ENCODE results near the gene PCID2.

Gene PCID2

DNA sequence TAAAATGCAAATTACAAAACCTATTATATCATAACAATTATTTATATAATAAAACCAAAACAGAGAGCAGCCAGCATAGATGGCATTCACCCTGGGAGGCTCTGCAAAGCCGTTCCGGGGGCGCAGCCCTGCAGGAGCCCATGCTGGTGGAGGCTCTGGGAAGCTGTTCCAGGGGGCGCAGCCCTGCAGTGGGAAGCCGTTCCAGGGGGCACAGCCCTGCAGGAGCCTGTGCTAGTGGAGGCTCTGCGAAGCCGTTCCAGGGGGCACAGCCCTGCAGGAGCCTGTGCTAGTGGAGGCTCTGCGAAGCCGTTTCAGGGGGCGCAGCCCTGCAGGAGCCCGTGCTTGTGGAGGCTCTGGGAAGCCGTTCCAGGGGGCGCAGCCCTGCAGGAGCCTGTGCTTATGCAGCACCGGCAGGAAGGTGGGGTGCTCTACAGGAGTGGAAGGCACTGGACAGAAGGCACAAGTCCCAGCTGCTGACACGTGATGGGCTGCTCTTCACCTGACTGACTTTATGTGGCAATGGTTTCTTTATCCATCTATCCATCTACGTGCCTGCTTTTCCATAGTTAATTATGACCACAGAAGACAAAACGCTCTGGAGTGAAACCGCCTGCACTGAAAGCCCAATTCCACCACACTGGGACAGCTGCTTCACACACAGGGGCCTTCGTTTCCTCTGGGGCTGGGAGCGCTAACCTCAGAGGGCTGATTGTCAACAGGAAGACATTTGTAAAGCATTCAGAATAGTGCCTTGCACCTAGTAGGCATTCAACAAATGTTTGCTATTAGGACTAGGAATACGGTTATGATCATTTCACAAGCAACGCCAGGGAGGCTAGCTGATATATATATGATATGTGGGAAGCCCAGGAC lies 23.7 kb downstream of the PCID2 start:
- DNase-seq, result no peak
- peak overlapping the region; percentile 21 for H3K4me2 ChIP-seq (ENCODE audit: low read length, poor library complexity, severe bottlenecking)
- no peak overlapping the region for H3K9ac ChIP-seq (ENCODE audit: low read length)
- peaks cover 34% of the 10 kb centered on the region for H3K4me1 ChIP-seq (ENCODE audit: control insufficient read depth, insufficient read depth, low read depth, low read length)
- H4K8ac ChIP-seq (ENCODE audit: low read length), result no peak overlapping the region
- H2BK15ac ChIP-seq (ENCODE audit: low read depth, poor library complexity, severe bottlenecking), result no peak overlapping the region
- no peak overlapping the region for H2AFZ ChIP-seq (ENCODE audit: low read depth, low read length)
- no peaks in the 10 kb centered on the region for H3K27me3 ChIP-seq (ENCODE audit: control insufficient read depth in 1 of 2, insufficient read depth in 1 of 2, low read length in 2 of 2)
- H4K91ac ChIP-seq (ENCODE audit: low read length), result no peak overlapping the region
- H2BK120ac ChIP-seq (ENCODE audit: low read depth, low read length), result no peak overlapping the region
- 88% methylated on average over 22 of the region's 22 CpGs for WGBS
- H3K27ac ChIP-seq (ENCODE audit: low read length, poor library complexity, severe bottlenecking), result no peak overlapping the region
- peaks cover 16 to 69% of the 10 kb centered on the region in 2 experiments for H3K36me3 ChIP-seq (ENCODE audit: control insufficient read depth in 1 of 2, insufficient read depth in 2 of 2, low read depth in 1 of 2, low read length in 2 of 2)
- H2BK12ac ChIP-seq (ENCODE audit: low read length in 2 of 2), result peak overlapping the region in 1 of 2 experiments; percentile 57
- H3K4ac ChIP-seq (ENCODE audit: low read depth in 1 of 2, low read length in 2 of 2), result no peak overlapping the region
- peaks cover 12% of the 10 kb centered on the region for H3K79me1 ChIP-seq (replicated peaks; ENCODE audit: low read length, poor library complexity, severe bottlenecking)
- H3K23ac ChIP-seq (ENCODE audit: low read length in 2 of 2), result no peak overlapping the region
- H2AK5ac ChIP-seq (ENCODE audit: low read length, severe bottlenecking), result no peak overlapping the region
- H3K18ac ChIP-seq (ENCODE audit: low read depth in 1 of 2, low read length in 2 of 2), result peak overlapping the region in 1 of 2 experiments; percentile 61
- H3K9me3 ChIP-seq (ENCODE audit: control insufficient read depth, low read length), result no peaks in the 10 kb centered on the region
- H2BK5ac ChIP-seq (ENCODE audit: low read depth, low read length, poor library complexity, severe bottlenecking), result no peak overlapping the region
- H3K14ac ChIP-seq (ENCODE audit: low read length in 2 of 2), result no peak overlapping the region
- H3K4me3 ChIP-seq (ENCODE audit: insufficient read depth in 1 of 2, low read depth in 1 of 2, low read length in 2 of 2), result no peak overlapping the region

DNA sequence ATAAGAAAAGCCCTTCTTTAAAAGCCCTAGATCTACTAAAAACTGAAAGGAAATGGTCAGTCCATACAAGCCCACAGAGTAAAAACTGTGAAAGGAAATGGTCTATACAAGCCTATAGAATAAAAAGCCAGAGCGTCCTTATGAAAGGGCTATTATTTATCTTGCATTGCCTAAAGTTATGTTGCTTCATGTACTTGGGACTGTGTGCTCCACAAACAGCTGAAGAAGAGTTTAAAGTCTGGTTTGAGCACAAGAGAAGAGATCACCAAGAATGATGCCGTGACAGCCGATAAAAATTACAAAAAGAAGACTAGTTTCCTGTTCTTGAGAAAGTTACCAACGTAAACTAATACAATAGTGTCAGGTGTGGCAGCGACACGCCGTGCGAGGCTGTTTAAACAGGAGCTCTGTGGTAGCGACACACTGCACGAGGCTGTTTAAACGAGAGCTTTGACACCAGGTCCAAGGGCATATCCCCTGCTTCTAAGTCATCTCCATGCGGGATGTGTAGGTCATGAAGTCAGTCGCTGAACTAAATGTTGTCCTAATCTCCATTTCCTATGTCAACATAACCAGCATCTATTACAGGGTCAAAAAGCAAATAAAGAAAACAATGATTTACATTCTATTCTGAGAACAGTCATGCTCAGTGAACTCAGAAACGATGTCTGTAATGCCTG lies 24.9 kb downstream of the PCID2 start:
- DNase-seq, result peak; percentile 33
- Histone ChIP-seq H2AFZ (ENCODE audit: low read depth, low read length) (no peak overlapping the region), H3K79me1 (replicated peaks; ENCODE audit: low read length, poor library complexity, severe bottlenecking) (peaks cover 10% of the 10 kb centered on the region), H3K4me1 (ENCODE audit: control insufficient read depth, insufficient read depth, low read depth, low read length) (peaks cover 42% of the 10 kb centered on the region), H3K23ac (ENCODE audit: low read length in 2 of 2) (no peak overlapping the region), H3K4me3 (ENCODE audit: insufficient read depth in 1 of 2, low read depth in 1 of 2, low read length in 2 of 2) (no peak overlapping the region), H2BK12ac (ENCODE audit: low read length in 2 of 2) (peak overlapping the region in 1 of 2 experiments; percentile 25), H3K36me3 (ENCODE audit: control insufficient read depth in 1 of 2, insufficient read depth in 2 of 2, low read depth in 1 of 2, low read length in 2 of 2) (peaks cover 18 to 74% of the 10 kb centered on the region in 2 experiments), H3K9ac (ENCODE audit: low read length) (no peak overlapping the region), H3K4me2 (ENCODE audit: low read length, poor library complexity, severe bottlenecking) (no peak overlapping the region), H3K14ac (ENCODE audit: low read length in 2 of 2) (no peak overlapping the region), H4K8ac (ENCODE audit: low read length) (no peak overlapping the region), H3K9me3 (ENCODE audit: control insufficient read depth, low read length) (no peaks in the 10 kb centered on the region), H2BK120ac (ENCODE audit: low read depth, low read length) (no peak overlapping the region), H3K27ac (ENCODE audit: low read length, poor library complexity, severe bottlenecking) (no peak overlapping the region), H2BK5ac (ENCODE audit: low read depth, low read length, poor library complexity, severe bottlenecking) (no peak overlapping the region), H3K27me3 (ENCODE audit: control insufficient read depth in 1 of 2, insufficient read depth in 1 of 2, low read length in 2 of 2) (no peaks in the 10 kb centered on the region), H3K4ac (ENCODE audit: low read depth in 1 of 2, low read length in 2 of 2) (no peak overlapping the region), H3K18ac (ENCODE audit: low read depth in 1 of 2, low read length in 2 of 2) (no peak overlapping the region), H2AK5ac (ENCODE audit: low read length, severe bottlenecking) (no peak overlapping the region), H4K91ac (ENCODE audit: low read length) (no peak overlapping the region), H2BK15ac (ENCODE audit: low read depth, poor library complexity, severe bottlenecking) (no peak overlapping the region)
- 91% methylated on average over 14 of the region's 14 CpGs for WGBS

DNA sequence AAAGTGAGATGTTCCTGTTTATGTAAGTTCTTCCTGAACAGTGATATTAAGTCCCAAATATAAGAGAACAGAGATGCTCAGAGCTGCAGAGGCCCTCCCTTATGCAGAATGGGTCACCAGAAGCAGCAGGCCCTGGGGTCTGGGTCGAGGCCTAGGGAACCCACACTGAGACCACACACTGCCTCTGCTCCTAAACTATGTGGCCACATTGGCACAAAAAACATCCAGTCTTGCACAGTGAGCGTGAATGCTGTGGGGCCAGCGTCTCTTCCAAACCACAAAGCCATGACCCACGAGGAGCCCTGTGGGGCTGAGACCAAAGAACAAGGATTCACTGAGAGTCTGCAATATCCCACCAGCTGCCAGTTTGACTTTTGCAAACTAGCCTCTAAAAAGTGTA lies 26.4 kb downstream of the PCID2 start:
- Histone ChIP-seq H3K4me2 (ENCODE audit: low read length, poor library complexity, severe bottlenecking) (no peak overlapping the region), H4K8ac (ENCODE audit: low read length) (no peak overlapping the region), H2BK5ac (ENCODE audit: low read depth, low read length, poor library complexity, severe bottlenecking) (no peak overlapping the region), H2AK5ac (ENCODE audit: low read length, severe bottlenecking) (no peak overlapping the region), H2BK12ac (ENCODE audit: low read length in 2 of 2) (no peak overlapping the region), H3K18ac (ENCODE audit: low read depth in 1 of 2, low read length in 2 of 2) (peak overlapping the region in 1 of 2 experiments; percentile 0), H2BK120ac (ENCODE audit: low read depth, low read length) (no peak overlapping the region), H3K79me1 (replicated peaks; ENCODE audit: low read length, poor library complexity, severe bottlenecking) (peaks cover 10% of the 10 kb centered on the region), H3K9ac (ENCODE audit: low read length) (no peak overlapping the region), H3K4me1 (ENCODE audit: control insufficient read depth, insufficient read depth, low read depth, low read length) (peaks cover 36% of the 10 kb centered on the region), H3K23ac (ENCODE audit: low read length in 2 of 2) (no peak overlapping the region), H2AFZ (ENCODE audit: low read depth, low read length) (no peak overlapping the region), H3K14ac (ENCODE audit: low read length in 2 of 2) (no peak overlapping the region), H3K4me3 (ENCODE audit: insufficient read depth in 1 of 2, low read depth in 1 of 2, low read length in 2 of 2) (no peak overlapping the region), H3K27ac (ENCODE audit: low read length, poor library complexity, severe bottlenecking) (peak overlapping the region; percentile 36), H3K27me3 (ENCODE audit: control insufficient read depth in 1 of 2, insufficient read depth in 1 of 2, low read length in 2 of 2) (no peaks in the 10 kb centered on the region), H3K36me3 (ENCODE audit: control insufficient read depth in 1 of 2, insufficient read depth in 2 of 2, low read depth in 1 of 2, low read length in 2 of 2) (peaks cover 14 to 80% of the 10 kb centered on the region in 2 experiments), H3K4ac (ENCODE audit: low read depth in 1 of 2, low read length in 2 of 2) (no peak overlapping the region), H4K91ac (ENCODE audit: low read length) (no peak overlapping the region), H3K9me3 (ENCODE audit: control insufficient read depth, low read length) (no peaks in the 10 kb centered on the region), H2BK15ac (ENCODE audit: low read depth, poor library complexity, severe bottlenecking) (no peak overlapping the region)
- DNase-seq, result peak; percentile 58
- 54% methylated on average over 4 of the region's 4 CpGs for WGBS

All from mesenchymal stem cell (in vitro differentiated cells and primary cell).